H9 (cell line): ENCODE measurements around the gene CHCHD4. TPM values are rescaled to one million over a fixed set of nuclear protein-coding genes. Genes with fewer than 3 reads are reported as not detected.

ENCODE experiments used
- DNase-seq: peaks from one replicate; pipeline ENCODE4 v3.0.0-alpha.2; 2017
- H2AFZ ChIP-seq: one replicate; pipeline ENCODE4 v1.6.1; 2013; ENCODE audit warnings: mild to moderate bottlenecking, low read length, control low read depth, moderate library complexity
- H2AK5ac ChIP-seq: 2 replicates; pipeline ENCODE4 v1.6.1; 2013; ENCODE audit warnings: low read length, control low read depth, mixed read lengths; ENCODE audit not compliant: insufficient read length
- H2BK120ac ChIP-seq: one replicate; pipeline ENCODE4 v1.6.1; 2013; ENCODE audit warnings: low read depth, mild to moderate bottlenecking, low read length, control low read depth, inconsistent platforms; ENCODE audit not compliant: poor library complexity, severe bottlenecking
- H2BK12ac ChIP-seq: 2 replicates; pipeline ENCODE4 v1.6.1; 2013; ENCODE audit warnings: low read length, control low read depth, mixed read lengths, low read depth; ENCODE audit not compliant: insufficient read length
- H2BK15ac ChIP-seq: 2 replicates; pipeline ENCODE4 v1.6.1; 2013; ENCODE audit warnings: low read depth, low read length, control low read depth
- H2BK20ac ChIP-seq: one replicate; pipeline ENCODE4 v1.6.1; 2013; ENCODE audit warnings: low read depth, mild to moderate bottlenecking, low read length, control low read depth, inconsistent platforms; ENCODE audit not compliant: poor library complexity, severe bottlenecking
- H2BK5ac ChIP-seq: 2 replicates; pipeline ENCODE4 v1.6.1; 2013; ENCODE audit warnings: low read length, control low read depth, mixed read lengths; ENCODE audit not compliant: insufficient read length
- H3K14ac ChIP-seq: 2 replicates; pipeline ENCODE4 v1.6.1; 2013; ENCODE audit warnings: low read length, control low read depth; ENCODE audit not compliant: insufficient read depth
- H3K18ac ChIP-seq: 2 replicates; pipeline ENCODE4 v1.6.1; 2013; ENCODE audit warnings: low read depth, mild to moderate bottlenecking, mixed read lengths, low read length, control low read depth; ENCODE audit not compliant: insufficient read length
- H3K23ac ChIP-seq: 2 replicates; pipeline ENCODE4 v1.6.1; 2013; ENCODE audit warnings: low read length, control low read depth, mixed read lengths, low read depth; ENCODE audit not compliant: insufficient read length
- H3K23me2 ChIP-seq: 2 replicates; pipeline ENCODE4 v1.6.1; 2013; ENCODE audit warnings: low read depth, mild to moderate bottlenecking, mixed read lengths, low read length, control low read depth; ENCODE audit not compliant: insufficient read length, poor library complexity, severe bottlenecking
- H3K27ac ChIP-seq: 2 replicates; pipeline ENCODE4 v1.5.1; 2013; ENCODE audit warnings: low read length, control low read depth, mixed read lengths, low read depth; ENCODE audit not compliant: insufficient read length
- H3K27me3 ChIP-seq: 2 replicates; pipeline ENCODE4 v1.6.1; 2013; ENCODE audit warnings: low read length, control low read depth, inconsistent platforms; ENCODE audit not compliant: insufficient read depth
- H3K4ac ChIP-seq: 2 replicates; pipeline ENCODE4 v1.6.1; 2013; ENCODE audit warnings: low read depth, mild to moderate bottlenecking, control low read depth, inconsistent platforms, low read length, moderate library complexity
- H3K4me1 ChIP-seq: 2 replicates; pipeline ENCODE4 v1.6.1; 2013; ENCODE audit warnings: low read length, control low read depth, inconsistent platforms; ENCODE audit not compliant: insufficient read depth
- H3K4me2 ChIP-seq: 2 replicates; pipeline ENCODE4 v1.6.1; 2013; ENCODE audit warnings: low read length, control low read depth, mixed read lengths; ENCODE audit not compliant: insufficient read length, insufficient read depth
- H3K56ac ChIP-seq: 2 replicates; pipeline ENCODE4 v1.6.1; 2013; ENCODE audit warnings: low read depth, mild to moderate bottlenecking, mixed read lengths, low read length, control low read depth; ENCODE audit not compliant: insufficient read length
- H3K79me1 ChIP-seq: 2 replicates; pipeline ENCODE4 v1.6.1; 2013; ENCODE audit warnings: low read depth, mild to moderate bottlenecking, moderate library complexity, low read length, control low read depth, inconsistent platforms; ENCODE audit not compliant: insufficient read depth, poor library complexity, severe bottlenecking
- H3K79me2 ChIP-seq: 2 replicates; pipeline ENCODE4 v1.6.1; 2013; ENCODE audit warnings: low read length, control low read depth, inconsistent platforms; ENCODE audit not compliant: insufficient read depth
- H3K9ac ChIP-seq: 2 replicates; pipeline ENCODE4 v1.6.1; 2013; ENCODE audit warnings: low read length, control low read depth, mixed read lengths; ENCODE audit not compliant: insufficient read length; ENCODE audit errors: extremely low read depth
- H3K9me3 ChIP-seq: one replicate; pipeline ENCODE4 v1.6.1; 2013; ENCODE audit warnings: low read depth, low read length, inconsistent platforms; ENCODE audit not compliant: control insufficient read depth
- H3T11ph ChIP-seq: one replicate; pipeline ENCODE4 v1.6.1; 2013; ENCODE audit warnings: mild to moderate bottlenecking, low read length, control low read depth, inconsistent platforms
- H4K20me1 ChIP-seq: one replicate; pipeline ENCODE4 v1.6.1; 2013; ENCODE audit not compliant: control insufficient read depth, insufficient read length, insufficient read depth
- H4K5ac ChIP-seq: 2 replicates; pipeline ENCODE4 v1.6.1; 2013; ENCODE audit warnings: low read depth, mild to moderate bottlenecking, mixed read lengths, low read length, control low read depth; ENCODE audit not compliant: insufficient read length
- H4K8ac ChIP-seq: replicated peaks from 2 replicates; pipeline ENCODE4 v1.6.1; 2013; ENCODE audit warnings: low read length, control low read depth, mixed read lengths, low read depth; ENCODE audit not compliant: insufficient read length
- H4K91ac ChIP-seq: 2 replicates; pipeline ENCODE4 v1.6.1; 2013; ENCODE audit warnings: low read depth, mild to moderate bottlenecking, moderate library complexity, mixed read lengths, low read length, control low read depth; ENCODE audit not compliant: insufficient read length
- H3K27ac Mint-ChIP-seq, 3 experiments: 2 replicates in 2 of 3; 3 replicates in 1 of 3; pipeline ENCODE4 v1.8.0; 2020 to 2021; ENCODE audit warnings: mixed read lengths in 3 of 3, mild to moderate bottlenecking in 1 of 3, moderate library complexity in 1 of 3
- H3K27me3 Mint-ChIP-seq: 2 replicates; pipeline ENCODE4 v1.8.0; 2021; ENCODE audit warnings: low read depth, mild to moderate bottlenecking, moderate library complexity, mixed read lengths
- H3K36me3 Mint-ChIP-seq, 3 experiments: 2 replicates in 2 of 3; 3 replicates in 1 of 3; pipeline ENCODE4 v1.8.0; 2020 to 2021; ENCODE audit warnings: low read depth in 3 of 3, mixed read lengths in 3 of 3; ENCODE audit not compliant: insufficient read depth in 1 of 3
- H3K4me1 Mint-ChIP-seq, 2 experiments: 2 replicates each; pipeline ENCODE4 v1.8.0; 2020; ENCODE audit warnings: mixed read lengths in 2 of 2
- H3K4me3 Mint-ChIP-seq, 2 experiments: 2 replicates in 1 of 2; 3 replicates in 1 of 2; pipeline ENCODE4 v1.8.0; 2020 to 2021; ENCODE audit warnings: mild to moderate bottlenecking in 2 of 2, mixed read lengths in 2 of 2, moderate library complexity in 1 of 2
- H3K9me3 Mint-ChIP-seq, 2 experiments: 2 replicates in 1 of 2; 3 replicates in 1 of 2; pipeline ENCODE4 v1.8.0; 2020; ENCODE audit warnings: mild to moderate bottlenecking in 2 of 2, mixed read lengths in 2 of 2, moderate library complexity in 1 of 2
- WGBS: extraction: QIAGEN DNeasy Blood & Tissue Kit; methylation state at CpG from one replicate; pipeline ENCODE4 v1.1.7; 2013; ENCODE audit warnings: missing lambda C conversion rate, low lambda C conversion rate, mixed read lengths; ENCODE audit not compliant: insufficient read length; ENCODE audit errors: extremely low coverage; 5-methylcytosine and 5-hydroxymethylcytosine counted together
- total RNA-seq: library from RNA; stranded (reverse); gene quantifications from 2 replicates; pipeline ENCODE4 v1.2.1, GENCODE V29; 2021
- TF ChIP-seq, protein P1 (sequence below): fragments of 200-600 bp; sonication (generic); conservative IDR thresholded peaks from 3 replicates; pipeline ENCODE4 v1.8.0; 2021; ENCODE audit warnings: antibody characterized with exemption, mild to moderate bottlenecking

Gene CHCHD4
- total RNA-seq, 1 experiment from 2014 or later, result 13.7 TPM

GRCh38 chr3:14147066-14147435, 22.4 kb upstream of the CHCHD4 start:
- H2BK5ac ChIP-seq, result no peak overlapping the region
- DNase-seq, result no peak
- Mint-ChIP-seq H3K27ac (peak overlapping the region in 2 of 3 experiments; percentile 36 to 64; a peak in 1 of 7 replicates), H3K36me3 (peaks cover 10 to 51% (median 37%) of the 10 kb centered on the region in 3 experiments), H3K4me1 (peaks cover 10 to 24% of the 10 kb centered on the region in 2 experiments), H3K9me3 (no peaks in the 10 kb centered on the region; a peak in 1 of 5 replicates), H3K4me3 (no peak overlapping the region), H3K27me3 (no peaks in the 10 kb centered on the region)
- TF ChIP-seq, protein P1, sequence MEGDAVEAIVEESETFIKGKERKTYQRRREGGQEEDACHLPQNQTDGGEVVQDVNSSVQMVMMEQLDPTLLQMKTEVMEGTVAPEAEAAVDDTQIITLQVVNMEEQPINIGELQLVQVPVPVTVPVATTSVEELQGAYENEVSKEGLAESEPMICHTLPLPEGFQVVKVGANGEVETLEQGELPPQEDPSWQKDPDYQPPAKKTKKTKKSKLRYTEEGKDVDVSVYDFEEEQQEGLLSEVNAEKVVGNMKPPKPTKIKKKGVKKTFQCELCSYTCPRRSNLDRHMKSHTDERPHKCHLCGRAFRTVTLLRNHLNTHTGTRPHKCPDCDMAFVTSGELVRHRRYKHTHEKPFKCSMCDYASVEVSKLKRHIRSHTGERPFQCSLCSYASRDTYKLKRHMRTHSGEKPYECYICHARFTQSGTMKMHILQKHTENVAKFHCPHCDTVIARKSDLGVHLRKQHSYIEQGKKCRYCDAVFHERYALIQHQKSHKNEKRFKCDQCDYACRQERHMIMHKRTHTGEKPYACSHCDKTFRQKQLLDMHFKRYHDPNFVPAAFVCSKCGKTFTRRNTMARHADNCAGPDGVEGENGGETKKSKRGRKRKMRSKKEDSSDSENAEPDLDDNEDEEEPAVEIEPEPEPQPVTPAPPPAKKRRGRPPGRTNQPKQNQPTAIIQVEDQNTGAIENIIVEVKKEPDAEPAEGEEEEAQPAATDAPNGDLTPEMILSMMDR, result no peak
- no peak overlapping the region for H2AFZ ChIP-seq
- H2BK120ac ChIP-seq, result no peak overlapping the region
- H3K4me1 ChIP-seq, result peaks cover 6% of the 10 kb centered on the region; the same call in 1 of the 2 replicates
- no peaks in the 10 kb centered on the region for H3K9me3 ChIP-seq
- no peak overlapping the region for H2BK20ac ChIP-seq
- no peak overlapping the region for H3K56ac ChIP-seq
- no peak overlapping the region for H3K27ac ChIP-seq
- H2AK5ac ChIP-seq, result no peak overlapping the region
- no peak overlapping the region for H2BK15ac ChIP-seq
- H4K5ac ChIP-seq, result no peak overlapping the region
- no peak overlapping the region for H3K18ac ChIP-seq
- H3K79me1 ChIP-seq, result no peaks in the 10 kb centered on the region
- peak overlapping the region; percentile 46 for H4K91ac ChIP-seq
- no CpG with 5 or more reads among the region's 5 CpGs for WGBS
- H4K8ac ChIP-seq, result no peak overlapping the region
- no peak overlapping the region for H3K23ac ChIP-seq
- no peaks in the 10 kb centered on the region for H3K27me3 ChIP-seq
- no peak overlapping the region for H2BK12ac ChIP-seq
- no peak overlapping the region for H3K14ac ChIP-seq
- no peak overlapping the region; the same call in 1 of the 2 replicates for H3K4ac ChIP-seq
- H4K20me1 ChIP-seq, result peaks cover under 1% of the 10 kb centered on the region
- no peak overlapping the region for H3T11ph ChIP-seq
- H3K79me2 ChIP-seq, result no peaks in the 10 kb centered on the region
- no peak overlapping the region for H3K4me2 ChIP-seq
- peaks cover 2% of the 10 kb centered on the region for H3K23me2 ChIP-seq
- no peak overlapping the region for H3K9ac ChIP-seq
